ENCODE data around the gene GABBR2. TPM values are rescaled to one million over a fixed set of nuclear protein-coding genes. Genes with fewer than 3 reads are reported as not detected.

The GABBR2 gene
- total RNA-seq, 6 experiments from 2014 or later = not detected

DNA sequence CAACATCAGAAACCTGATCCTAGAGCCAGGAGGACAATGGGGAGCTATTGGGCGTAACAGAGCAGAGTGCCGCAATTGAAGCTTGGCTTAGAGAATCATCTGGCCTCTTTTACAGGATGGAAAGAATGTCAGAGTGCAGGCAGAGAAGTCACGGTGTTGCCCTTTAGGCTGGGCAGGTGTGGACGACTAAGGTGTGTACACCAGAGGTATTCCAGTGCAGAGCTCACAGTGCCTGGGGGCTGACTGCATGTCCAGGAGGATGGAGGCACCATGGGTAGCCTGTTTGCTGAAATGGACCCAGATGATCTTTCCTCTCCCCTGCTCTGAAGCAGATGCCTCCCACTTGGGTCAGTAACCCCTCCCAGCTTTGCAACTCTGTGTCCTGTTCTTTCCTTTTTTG, 404.4 kb downstream of the GABBR2 start:
- Histone ChIP-seq H3K36me3 (no peaks in the 10 kb centered on the region), H3K9me3 (no peaks in the 10 kb centered on the region), H3K27ac (no peak overlapping the region), H3K4me1 (no peaks in the 10 kb centered on the region), H3K4me3 (no peak overlapping the region), H3K27me3 (no peaks in the 10 kb centered on the region)
- TF ChIP-seq, protein P1, sequence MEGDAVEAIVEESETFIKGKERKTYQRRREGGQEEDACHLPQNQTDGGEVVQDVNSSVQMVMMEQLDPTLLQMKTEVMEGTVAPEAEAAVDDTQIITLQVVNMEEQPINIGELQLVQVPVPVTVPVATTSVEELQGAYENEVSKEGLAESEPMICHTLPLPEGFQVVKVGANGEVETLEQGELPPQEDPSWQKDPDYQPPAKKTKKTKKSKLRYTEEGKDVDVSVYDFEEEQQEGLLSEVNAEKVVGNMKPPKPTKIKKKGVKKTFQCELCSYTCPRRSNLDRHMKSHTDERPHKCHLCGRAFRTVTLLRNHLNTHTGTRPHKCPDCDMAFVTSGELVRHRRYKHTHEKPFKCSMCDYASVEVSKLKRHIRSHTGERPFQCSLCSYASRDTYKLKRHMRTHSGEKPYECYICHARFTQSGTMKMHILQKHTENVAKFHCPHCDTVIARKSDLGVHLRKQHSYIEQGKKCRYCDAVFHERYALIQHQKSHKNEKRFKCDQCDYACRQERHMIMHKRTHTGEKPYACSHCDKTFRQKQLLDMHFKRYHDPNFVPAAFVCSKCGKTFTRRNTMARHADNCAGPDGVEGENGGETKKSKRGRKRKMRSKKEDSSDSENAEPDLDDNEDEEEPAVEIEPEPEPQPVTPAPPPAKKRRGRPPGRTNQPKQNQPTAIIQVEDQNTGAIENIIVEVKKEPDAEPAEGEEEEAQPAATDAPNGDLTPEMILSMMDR (IDR thresholded peaks at IDR 0.05) = no peak
- no peak for TF ChIP-seq POLR2A (IDR thresholded peaks at IDR 0.05)
- no CpG with 5 or more reads among the region's 4 CpGs for WGBS (ENCODE audit: insufficient coverage, low coverage, low lambda C conversion rate, missing lambda C conversion rate)
- intact Hi-C loops (cut with DNase I) = no loop called here
- DNase-seq (no peak), ATAC-seq (no peak)

DNA sequence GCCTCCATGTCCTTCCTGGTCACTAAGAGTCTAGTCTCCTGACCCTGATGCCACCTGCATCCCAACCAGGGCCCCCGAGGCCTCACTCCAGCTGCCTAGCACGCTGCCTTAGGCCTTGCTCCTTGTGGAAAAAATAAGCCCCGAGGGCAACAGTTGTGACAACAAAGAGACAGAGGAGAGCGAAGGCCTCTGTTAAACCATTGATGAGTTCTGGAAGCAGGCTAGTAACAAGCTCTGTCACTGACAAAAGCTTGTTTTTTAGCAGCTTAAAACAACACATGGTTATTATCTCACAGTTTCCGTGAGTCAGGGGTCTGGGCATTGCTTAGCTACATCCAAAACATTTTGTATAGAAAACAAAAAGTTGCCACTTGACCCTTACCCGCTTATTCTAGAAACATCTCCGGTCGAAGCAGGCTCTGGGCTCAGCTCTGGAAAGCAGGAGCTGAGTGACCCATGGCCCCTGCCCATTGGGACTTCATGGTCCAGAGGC, 405.1 kb downstream of the GABBR2 start:
- WGBS (ENCODE audit: insufficient coverage, low coverage, low lambda C conversion rate, missing lambda C conversion rate) = 77% methylated on average over 6 of the region's 8 CpGs
- DNase-seq (no peak), ATAC-seq (no peak)
- TF ChIP-seq, protein P1 (IDR thresholded peaks at IDR 0.05) = no peak
- no peak for TF ChIP-seq POLR2A (IDR thresholded peaks at IDR 0.05)
- Histone ChIP-seq H3K27ac (no peak overlapping the region), H3K4me1 (no peaks in the 10 kb centered on the region), H3K27me3 (no peaks in the 10 kb centered on the region), H3K4me3 (no peak overlapping the region), H3K36me3 (no peaks in the 10 kb centered on the region), H3K9me3 (no peaks in the 10 kb centered on the region)
- intact Hi-C loops (cut with DNase I) = no loop called here

DNA sequence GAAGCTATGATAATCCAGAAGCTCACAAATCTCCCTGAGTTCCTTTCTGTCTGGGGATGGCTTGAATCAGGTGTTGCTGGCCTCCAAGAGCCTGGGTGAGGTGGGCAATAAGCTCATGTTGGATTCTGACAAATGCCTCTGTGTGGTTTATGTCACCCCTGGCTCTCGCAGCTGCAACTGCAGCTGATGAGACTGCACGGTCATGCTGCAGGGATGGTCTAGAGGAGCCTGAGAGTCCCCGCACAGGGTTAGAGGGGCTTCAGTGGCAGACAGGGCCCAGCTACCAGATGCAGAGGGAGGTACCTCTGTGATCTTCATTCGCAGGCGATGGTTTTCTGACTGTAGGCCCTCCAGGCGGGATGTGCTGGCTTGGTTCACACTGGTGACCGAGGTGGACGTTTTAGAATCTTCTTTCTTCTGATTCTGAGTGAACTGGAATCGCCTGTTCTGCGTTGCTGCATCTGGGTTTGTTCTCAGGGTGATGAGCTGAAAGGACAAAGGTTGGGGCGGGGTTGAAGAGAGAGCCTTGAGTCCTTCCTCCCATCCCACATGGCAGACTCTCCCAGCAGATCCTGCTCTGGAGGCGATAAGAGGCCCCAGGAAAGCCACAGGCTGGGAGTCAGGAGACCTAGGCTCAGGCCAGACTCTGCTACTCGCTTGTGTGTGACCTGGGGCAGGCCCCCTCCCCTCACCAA, 405.6 kb downstream of the GABBR2 start:
- Histone ChIP-seq H3K9me3 (no peaks in the 10 kb centered on the region), H3K36me3 (no peaks in the 10 kb centered on the region), H3K27me3 (no peaks in the 10 kb centered on the region), H3K27ac (no peak overlapping the region), H3K4me1 (no peaks in the 10 kb centered on the region), H3K4me3 (no peak overlapping the region)
- no peak for ATAC-seq
- 85% methylated on average over 8 of the region's 13 CpGs for WGBS (ENCODE audit: insufficient coverage, low coverage, low lambda C conversion rate, missing lambda C conversion rate)
- no peak for DNase-seq
- TF ChIP-seq POLR2A (IDR thresholded peaks at IDR 0.05) = no peak
- TF ChIP-seq, protein P1 (IDR thresholded peaks at IDR 0.05) = no peak
- intact Hi-C loops (cut with DNase I) = no loop called here

DNA sequence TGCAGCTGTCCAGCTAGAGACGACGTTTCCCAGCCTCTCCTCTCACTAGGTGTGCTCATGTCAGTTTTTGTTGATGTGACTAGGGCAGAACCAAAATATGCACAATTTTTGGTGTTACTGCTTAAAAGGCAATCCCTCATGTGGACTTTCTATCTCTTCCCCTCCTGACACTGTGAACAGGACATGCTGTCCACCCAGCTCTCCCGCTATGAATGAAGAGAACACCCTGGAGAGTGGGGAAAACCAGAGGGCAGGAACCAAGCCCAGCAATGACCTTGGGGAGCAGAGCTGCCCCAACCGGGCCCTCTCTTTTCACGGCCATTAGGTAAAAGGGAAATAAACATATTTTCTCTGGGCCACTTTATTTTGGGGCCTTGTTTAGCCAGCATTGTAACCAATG, 406.6 kb downstream of the GABBR2 start:
- TF ChIP-seq, protein P1 (IDR thresholded peaks at IDR 0.05) = no peak
- TF ChIP-seq POLR2A (IDR thresholded peaks at IDR 0.05) = no peak
- H3K27ac ChIP-seq = no peak overlapping the region
- intact Hi-C loops (cut with DNase I) = no loop called here
- H3K4me1 ChIP-seq = no peaks in the 10 kb centered on the region
- ATAC-seq (no peak), DNase-seq (no peak)
- H3K27me3 ChIP-seq = no peaks in the 10 kb centered on the region
- 75% methylated on average over 5 of the region's 5 CpGs for WGBS (ENCODE audit: insufficient coverage, low coverage, low lambda C conversion rate, missing lambda C conversion rate)
- H3K36me3 ChIP-seq = no peaks in the 10 kb centered on the region
- H3K4me3 ChIP-seq = no peak overlapping the region
- H3K9me3 ChIP-seq = no peaks in the 10 kb centered on the region

All from right lobe of liver (tissue), 6 donors.